ENCODE results near the gene CHAF1A.

Gene CHAF1A

GRCh38 chr19:4379383-4380253, 22.8 kb upstream of the CHAF1A start:
- peak; percentile 41 for DNase-seq (ENCODE audit: low spot score)

- DNase-seq (ENCODE audit: low spot score): peak; percentile 43
These were observed 22.1 kb upstream of the CHAF1A start for GRCh38 chr19:4380254-4380727.

GRCh38 chr19:4385291-4386040, 17.0 kb upstream of the CHAF1A start:
- DNase-seq (ENCODE audit: low spot score): no peak

- no peak for DNase-seq (ENCODE audit: low spot score)
These were observed 16.2 kb upstream of the CHAF1A start for GRCh38 chr19:4386041-4386782.

GRCh38 chr19:4388337-4389063, 13.9 kb upstream of the CHAF1A start:
- DNase-seq (ENCODE audit: low spot score): no peak

GRCh38 chr19:4389064-4389375, 13.4 kb upstream of the CHAF1A start:
- no peak for DNase-seq (ENCODE audit: low spot score)

- DNase-seq (ENCODE audit: low spot score): no peak
These were observed 12.9 kb upstream of the CHAF1A start for GRCh38 chr19:4389511-4390016.

- DNase-seq (ENCODE audit: low spot score): no peak
These were observed 12.3 kb upstream of the CHAF1A start for GRCh38 chr19:4390017-4390566.

GRCh38 chr19:4390567-4391305, 11.7 kb upstream of the CHAF1A start:
- DNase-seq (ENCODE audit: low spot score): no peak

- no peak for DNase-seq (ENCODE audit: low spot score)
These were observed 11.1 kb upstream of the CHAF1A start for GRCh38 chr19:4391306-4391693.

GRCh38 chr19:4391701-4392483, 10.5 kb upstream of the CHAF1A start:
- DNase-seq (ENCODE audit: low spot score): no peak

GRCh38 chr19:4393947-4394590, 8.4 kb upstream of the CHAF1A start:
- no peak for DNase-seq (ENCODE audit: low spot score)

GRCh38 chr19:4396949-4397783, 5.3 kb upstream of the CHAF1A start:
- no peak for DNase-seq (ENCODE audit: low spot score)

- DNase-seq (ENCODE audit: low spot score): peak; percentile 36
These were observed 2.7 kb upstream of the CHAF1A start for GRCh38 chr19:4399812-4400134.

GRCh38 chr19:4400135-4400936, 2.1 kb upstream of the CHAF1A start, which contains the start of gene SH3GL1:
Gene SH3GL1, minus strand, starts transcription at chr19:4400547. Its CDS starts 179 bp downstream, at chr19:4400368.
- peak; percentile 92 for DNase-seq (ENCODE audit: low spot score)

- no peak for DNase-seq (ENCODE audit: low spot score)
These were observed 670 bp upstream of the CHAF1A start for GRCh38 chr19:4401769-4402170.

- DNase-seq (ENCODE audit: low spot score): peak; percentile 24
These were observed 743 bp downstream of the CHAF1A start for GRCh38 chr19:4403005-4403761.

Measured in germinal center (tissue), 1 donor.